Germinal center (tissue), 1 donor: ENCODE results near the gene ALDH3A1.

Experiments
- DNase-seq: peaks from one replicate; pipeline ENCODE4 v3.0.0; 2012; ENCODE audit warnings: mixed read lengths, low spot score

Gene ALDH3A1

GRCh38 chr17:19718613-19719354 lies 29.3 kb downstream of the ALDH3A1 start:
- DNase-seq: no peak

GRCh38 chr17:19718041-19718612 lies 30.0 kb downstream of the ALDH3A1 start:
- no peak for DNase-seq

- no peak for DNase-seq
Observed at GRCh38 chr17:19717411-19717908, 30.6 kb downstream of the ALDH3A1 start.

GRCh38 chr17:19717031-19717360 lies 31.1 kb downstream of the ALDH3A1 start:
- DNase-seq: no peak

- no peak for DNase-seq
Observed at GRCh38 chr17:19716108-19717030, 31.7 kb downstream of the ALDH3A1 start, which contains the start of gene SLC47A2. Gene SLC47A2 (minus strand): TSS chr17:19716584. CDS start chr17:19716555, 29 bp downstream.

- no peak for DNase-seq
Observed at GRCh38 chr17:19714542-19715411, 33.3 kb downstream of the ALDH3A1 start.

GRCh38 chr17:19713901-19714361 lies 34.2 kb downstream of the ALDH3A1 start:
- no peak for DNase-seq

GRCh38 chr17:19713462-19713861 lies 34.6 kb downstream of the ALDH3A1 start:
- DNase-seq: no peak

- DNase-seq: no peak
Observed at GRCh38 chr17:19712436-19713004, 35.6 kb downstream of the ALDH3A1 start.

- no peak for DNase-seq
Observed at GRCh38 chr17:19709841-19710240, 38.3 kb downstream of the ALDH3A1 start.

- peak; percentile 1 for DNase-seq
Observed at GRCh38 chr17:19708431-19709175, 39.5 kb downstream of the ALDH3A1 start.

- peak; percentile 1 for DNase-seq
Observed at GRCh38 chr17:19707728-19708221, 40.3 kb downstream of the ALDH3A1 start.

GRCh38 chr17:19706791-19707727 lies 41.0 kb downstream of the ALDH3A1 start:
- no peak for DNase-seq

- DNase-seq: no peak
Observed at GRCh38 chr17:19705771-19706770, 42.0 kb downstream of the ALDH3A1 start.

- no peak for DNase-seq
Observed at GRCh38 chr17:19705201-19705600, 42.9 kb downstream of the ALDH3A1 start.

GRCh38 chr17:19703828-19704613 lies 44.1 kb downstream of the ALDH3A1 start:
- no peak for DNase-seq
